Activated T-cell treated with anti-CD3 and anti-CD28 coated beads for 24 hours (primary cell): ENCODE measurements around the gene BUB3.
A peak's percentile ranks its signal among the peaks of the same experiment; 100 is the strongest.
"Not testable (repeated sequence)": the region's sequence is repeated elsewhere in the genome, so short reads cannot be mapped to it uniquely, and the experiment has no call there.

Source experiments
- DNase-seq: peaks from one replicate; pipeline ENCODE4 v3.0.0-alpha.2; 2020; ENCODE audit warnings: low read depth

Gene BUB3

GRCh38 chr10:123154711-123155505 is 706 bp downstream of the BUB3 start:
- peak; percentile 44 for DNase-seq

- DNase-seq = no peak
These were observed 1.9 kb downstream of the BUB3 start for GRCh38 chr10:123156078-123156477.

- DNase-seq = no peak
These were observed 3.0 kb downstream of the BUB3 start for GRCh38 chr10:123157210-123157609.

- DNase-seq = no peak
These were observed 4.5 kb downstream of the BUB3 start for GRCh38 chr10:123158682-123159081.

GRCh38 chr10:123160311-123160980 is 6.2 kb downstream of the BUB3 start:
- DNase-seq = no peak

GRCh38 chr10:123164319-123164718 is 10.1 kb downstream of the BUB3 start:
- no peak for DNase-seq

GRCh38 chr10:123165445-123166072 is 11.4 kb downstream of the BUB3 start:
- no peak for DNase-seq

- no peak for DNase-seq
These were observed 12.4 kb downstream of the BUB3 start for GRCh38 chr10:123166618-123167017.

- no peak for DNase-seq
These were observed 16.8 kb downstream of the BUB3 start for GRCh38 chr10:123170961-123171360.

- DNase-seq = not testable (repeated sequence)
These were observed 17.4 kb downstream of the BUB3 start for GRCh38 chr10:123171616-123172015.

GRCh38 chr10:123175389-123176387 is 21.5 kb downstream of the BUB3 start:
- no peak for DNase-seq

- not testable (repeated sequence) for DNase-seq
These were observed 24.2 kb downstream of the BUB3 start for GRCh38 chr10:123178390-123178789.

- no peak for DNase-seq
These were observed 26.2 kb downstream of the BUB3 start for GRCh38 chr10:123180101-123181090.

GRCh38 chr10:123183724-123184123 is 29.5 kb downstream of the BUB3 start:
- no peak for DNase-seq

GRCh38 chr10:123187781-123188180 is 33.6 kb downstream of the BUB3 start:
- no peak for DNase-seq

- DNase-seq = no peak
These were observed 37.7 kb downstream of the BUB3 start for GRCh38 chr10:123191886-123192285.

- no peak for DNase-seq
These were observed 39.9 kb downstream of the BUB3 start for GRCh38 chr10:123194056-123194455.

GRCh38 chr10:123200531-123200930 is 46.3 kb downstream of the BUB3 start:
- DNase-seq = no peak

GRCh38 chr10:123202506-123202905 is 48.3 kb downstream of the BUB3 start:
- no peak for DNase-seq

- no peak for DNase-seq
These were observed 49.4 kb downstream of the BUB3 start for GRCh38 chr10:123203393-123204126.
